Prostate gland (tissue), 2 donors: Measurements from ENCODE around the gene CDK5R1.

Source experiments
- POLR2A ChIP-seq: fragments of 450-650 bp; IDR thresholded peaks from one replicate; pipeline ENCODE4 v1.6.1; 2016; ENCODE audit warnings: antibody characterized with exemption, mild to moderate bottlenecking
- TF ChIP-seq, protein P1 (sequence below), 4 experiments: fragments of 200-600 bp in 2 of 4; fragments of 450-650 bp in 2 of 4; sonication (generic) in 2 of 4; IDR thresholded peaks; 1 replicate in 3 of 4; 2 replicates in 1 of 4; pipeline ENCODE4 v1.5.1; 2016 to 2019; ENCODE audit warnings: antibody characterized with exemption in 4 of 4, mild to moderate bottlenecking in 2 of 4, moderate library complexity in 2 of 4

GRCh38 chr17:32479074-32479617 lies 7.6 kb upstream of the CDK5R1 start:
- TF ChIP-seq, protein P1, sequence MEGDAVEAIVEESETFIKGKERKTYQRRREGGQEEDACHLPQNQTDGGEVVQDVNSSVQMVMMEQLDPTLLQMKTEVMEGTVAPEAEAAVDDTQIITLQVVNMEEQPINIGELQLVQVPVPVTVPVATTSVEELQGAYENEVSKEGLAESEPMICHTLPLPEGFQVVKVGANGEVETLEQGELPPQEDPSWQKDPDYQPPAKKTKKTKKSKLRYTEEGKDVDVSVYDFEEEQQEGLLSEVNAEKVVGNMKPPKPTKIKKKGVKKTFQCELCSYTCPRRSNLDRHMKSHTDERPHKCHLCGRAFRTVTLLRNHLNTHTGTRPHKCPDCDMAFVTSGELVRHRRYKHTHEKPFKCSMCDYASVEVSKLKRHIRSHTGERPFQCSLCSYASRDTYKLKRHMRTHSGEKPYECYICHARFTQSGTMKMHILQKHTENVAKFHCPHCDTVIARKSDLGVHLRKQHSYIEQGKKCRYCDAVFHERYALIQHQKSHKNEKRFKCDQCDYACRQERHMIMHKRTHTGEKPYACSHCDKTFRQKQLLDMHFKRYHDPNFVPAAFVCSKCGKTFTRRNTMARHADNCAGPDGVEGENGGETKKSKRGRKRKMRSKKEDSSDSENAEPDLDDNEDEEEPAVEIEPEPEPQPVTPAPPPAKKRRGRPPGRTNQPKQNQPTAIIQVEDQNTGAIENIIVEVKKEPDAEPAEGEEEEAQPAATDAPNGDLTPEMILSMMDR (IDR thresholded peaks at IDR 0.05), result no peak
- TF ChIP-seq POLR2A, result no peak
